GM10847 (cell line): ENCODE data around the gene ELL.

Experiments used
- POLR2A ChIP-seq: IDR thresholded peaks from 2 replicates; pipeline ENCODE4 v1.6.1; 2011; ENCODE audit not compliant: insufficient read length; ENCODE audit errors: extremely low read depth

Gene ELL

DNA sequence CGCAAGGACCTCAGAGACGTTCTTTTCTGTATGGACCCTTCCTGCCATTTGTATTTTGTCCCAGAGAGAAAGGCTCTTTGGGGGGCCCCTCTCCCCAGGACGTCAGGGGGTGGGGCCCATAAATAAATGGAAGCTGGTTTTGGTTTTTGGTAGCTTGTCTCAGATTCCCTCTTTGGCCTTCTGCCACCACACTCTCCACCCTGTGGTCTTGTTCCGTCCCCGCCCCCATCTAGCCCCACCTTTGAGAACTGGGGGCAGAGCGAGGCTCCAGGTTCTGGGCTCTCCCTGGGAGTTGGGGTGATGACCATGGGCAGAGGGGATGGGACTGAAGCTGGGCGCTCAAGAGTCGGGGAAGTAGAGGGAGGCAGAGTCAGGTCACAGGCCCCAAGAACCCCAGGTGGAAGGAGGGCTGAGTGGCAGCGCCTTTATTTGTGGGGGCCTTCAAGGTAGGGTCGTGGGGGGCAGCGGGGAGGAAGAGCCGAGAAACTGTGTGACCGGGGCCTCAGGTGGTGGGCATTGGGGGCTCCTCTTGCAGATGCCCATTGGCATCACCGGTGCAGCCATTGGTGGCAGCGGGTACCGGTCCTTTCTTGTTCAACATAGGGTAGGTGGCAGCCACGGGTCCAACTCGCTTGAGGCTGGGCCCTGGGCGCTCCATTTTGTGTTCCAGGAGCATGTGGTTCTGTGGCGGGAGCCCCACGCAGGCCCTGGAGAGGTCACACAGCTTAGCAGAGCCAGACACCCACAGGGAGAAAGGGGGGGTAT, 87.3 kb downstream of the ELL start:
- TF ChIP-seq POLR2A = no peak

- no peak for TF ChIP-seq POLR2A
Measured at GRCh38 chr19:18433735-18434398, 88.0 kb downstream of the ELL start.

DNA sequence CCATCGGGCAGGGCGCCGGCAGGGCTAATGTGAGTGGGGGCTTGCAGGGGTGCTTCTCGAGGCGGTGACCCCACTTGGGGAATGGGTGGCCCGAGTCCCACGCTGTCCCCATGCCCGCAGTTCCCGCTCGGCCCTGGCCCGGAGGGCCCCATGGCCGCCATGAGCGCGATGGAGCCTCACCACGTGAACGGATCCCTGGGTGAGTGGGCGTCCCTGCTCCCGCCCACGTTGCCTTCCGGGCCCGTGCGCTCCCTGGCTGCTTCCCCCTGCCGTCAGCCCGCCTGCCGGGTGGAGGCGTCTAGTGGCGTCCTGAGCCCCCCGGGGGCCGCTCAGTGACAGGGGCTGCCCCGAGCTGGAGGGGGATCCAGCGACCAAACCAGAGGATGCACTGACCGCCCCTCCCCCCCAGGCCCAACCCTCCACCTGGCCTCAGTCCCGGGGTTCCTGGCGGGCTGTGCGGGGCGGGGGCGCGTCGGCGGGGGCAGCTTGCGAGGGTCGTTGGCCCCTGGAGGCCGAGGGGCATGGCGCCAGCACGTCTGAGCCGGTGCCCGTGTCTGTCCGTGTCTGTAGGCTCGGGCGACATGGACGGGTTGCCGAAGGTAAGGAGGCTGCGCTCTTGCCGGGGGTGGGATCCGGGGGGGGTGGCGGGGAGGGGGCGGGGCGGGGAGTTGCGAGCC, 88.7 kb downstream of the ELL start:
- peak; percentile 58 for TF ChIP-seq POLR2A

GRCh38 chr19:18432275-18433014, 89.4 kb downstream of the ELL start:
- TF ChIP-seq POLR2A = no peak

DNA sequence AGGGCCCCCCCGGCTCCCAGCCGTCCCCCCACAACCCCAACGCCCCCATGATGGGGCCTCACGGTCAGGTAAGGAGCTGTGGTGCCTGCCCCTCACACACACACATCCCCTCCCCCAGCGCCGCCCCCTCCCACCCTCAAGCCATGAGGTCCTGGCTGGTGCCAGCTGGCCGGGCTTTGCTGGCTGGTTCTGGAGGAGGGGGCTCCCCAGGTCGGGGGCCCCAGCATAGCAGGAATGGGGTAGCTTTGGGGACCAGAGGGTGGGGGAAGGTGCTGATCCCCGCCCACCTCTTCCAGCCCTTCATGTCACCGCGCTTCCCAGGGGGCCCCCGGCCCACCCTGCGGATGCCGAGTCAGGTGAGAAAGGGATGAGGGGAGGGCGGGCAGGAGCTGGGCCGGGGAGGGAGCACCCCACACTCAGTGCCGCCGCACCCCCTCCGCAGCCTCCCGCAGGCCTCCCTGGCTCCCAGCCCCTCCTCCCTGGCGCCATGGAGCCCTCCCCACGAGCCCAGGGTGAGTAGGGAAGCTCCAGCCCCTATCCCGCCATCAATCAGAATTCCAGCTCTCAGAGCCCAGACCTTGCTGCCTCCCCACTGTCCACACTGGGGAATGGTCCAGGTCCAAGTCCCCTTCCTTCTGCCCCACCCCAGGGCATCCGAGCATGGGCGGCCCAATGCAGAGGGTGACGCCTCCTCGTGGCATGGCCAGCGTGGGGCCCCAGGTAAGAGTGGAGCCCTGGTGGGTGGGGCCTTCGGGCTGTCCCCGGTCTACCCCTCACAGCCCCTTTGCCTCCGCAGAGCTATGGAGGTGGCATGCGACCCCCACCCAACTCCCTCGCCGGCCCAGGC, 90.3 kb downstream of the ELL start:
- TF ChIP-seq POLR2A = no peak

GRCh38 chr19:18430417-18431144, 91.3 kb downstream of the ELL start:
- TF ChIP-seq POLR2A = no peak

DNA sequence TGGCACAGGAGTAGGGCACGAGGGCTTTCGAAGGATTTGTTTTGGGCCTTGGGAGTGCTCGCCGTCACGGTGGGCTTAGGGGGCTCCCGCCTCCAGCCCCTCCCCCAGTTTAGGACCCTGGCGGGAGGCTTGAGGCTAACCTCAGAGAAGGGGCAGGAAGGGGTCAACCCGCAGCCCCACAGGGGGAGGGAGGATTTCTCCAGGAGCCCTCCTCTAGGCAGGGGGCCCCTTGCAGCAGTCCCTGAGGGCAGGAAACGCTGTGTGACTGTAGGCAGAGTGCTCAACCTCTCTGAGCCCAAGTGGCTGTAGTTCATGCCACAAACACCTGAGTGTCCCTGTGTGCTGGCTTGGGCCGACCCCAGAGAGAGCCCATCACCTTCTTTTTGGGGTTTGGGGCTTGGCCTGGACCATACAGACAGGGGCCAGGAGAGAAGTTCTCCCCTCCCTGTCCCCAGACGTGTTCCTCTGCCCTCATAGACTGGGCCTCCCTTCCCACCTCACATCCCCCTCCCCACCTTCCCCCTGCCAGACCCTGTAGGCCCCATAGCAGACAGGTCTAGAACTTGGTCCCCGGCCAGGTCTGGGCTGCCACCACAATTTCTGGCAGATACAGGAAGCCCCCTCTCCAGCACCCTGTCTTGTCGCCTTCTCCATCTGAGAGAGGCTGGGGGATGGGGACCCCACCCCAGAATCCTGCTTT, 92.0 kb downstream of the ELL start:
- TF ChIP-seq POLR2A = no peak

GRCh38 chr19:18428787-18429674, 92.8 kb downstream of the ELL start:
- TF ChIP-seq POLR2A = no peak

DNA sequence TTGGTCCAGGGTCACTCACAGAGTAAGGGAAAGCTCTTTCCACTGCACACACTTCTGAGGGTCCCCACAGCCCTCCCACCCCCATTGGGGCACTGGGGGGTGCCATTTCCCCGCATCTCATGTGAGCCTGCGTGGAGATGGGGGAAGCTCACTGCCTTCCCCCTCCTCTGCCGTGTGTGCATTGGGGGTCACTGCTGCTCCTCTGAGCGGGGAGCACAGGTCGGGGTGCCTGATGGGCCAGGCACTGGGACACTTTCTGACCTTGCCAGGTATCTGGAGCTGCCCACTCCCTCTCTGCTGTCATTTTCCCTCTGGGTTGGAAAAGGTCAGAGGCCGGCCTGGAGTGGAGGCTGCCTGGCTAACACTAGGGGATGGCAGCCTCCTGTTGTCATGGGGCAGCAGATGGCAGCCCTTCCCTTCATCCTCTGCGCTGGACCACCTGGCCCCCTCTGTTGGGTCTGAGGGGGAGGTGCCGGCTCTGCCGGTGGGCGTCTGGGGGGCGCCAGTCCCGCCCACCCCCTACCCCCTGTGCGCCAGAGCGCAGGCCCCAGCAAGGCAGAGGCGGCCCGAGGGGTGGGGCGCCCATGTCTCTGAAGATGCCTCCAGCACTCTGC, 93.6 kb downstream of the ELL start:
- TF ChIP-seq POLR2A = no peak

DNA sequence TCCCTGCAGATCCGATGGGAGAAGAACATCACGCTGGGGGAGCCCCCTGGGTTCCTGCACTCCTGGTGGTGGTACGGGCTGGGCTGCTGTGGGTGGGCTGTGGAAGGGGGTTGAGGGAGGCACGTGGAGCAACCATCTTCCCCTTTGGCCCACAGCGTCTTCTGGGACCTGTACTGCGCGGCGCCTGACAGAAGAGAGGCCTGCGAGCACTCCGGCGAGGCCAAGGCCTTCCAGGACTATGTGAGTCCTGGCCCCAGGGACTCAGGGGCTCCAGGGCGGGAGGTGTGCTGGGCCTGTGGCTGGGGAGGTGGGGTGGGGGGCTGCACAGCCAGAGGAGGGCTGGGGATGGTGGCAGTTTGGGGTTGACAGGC, 94.1 kb downstream of the ELL start:
- TF ChIP-seq POLR2A = no peak

DNA sequence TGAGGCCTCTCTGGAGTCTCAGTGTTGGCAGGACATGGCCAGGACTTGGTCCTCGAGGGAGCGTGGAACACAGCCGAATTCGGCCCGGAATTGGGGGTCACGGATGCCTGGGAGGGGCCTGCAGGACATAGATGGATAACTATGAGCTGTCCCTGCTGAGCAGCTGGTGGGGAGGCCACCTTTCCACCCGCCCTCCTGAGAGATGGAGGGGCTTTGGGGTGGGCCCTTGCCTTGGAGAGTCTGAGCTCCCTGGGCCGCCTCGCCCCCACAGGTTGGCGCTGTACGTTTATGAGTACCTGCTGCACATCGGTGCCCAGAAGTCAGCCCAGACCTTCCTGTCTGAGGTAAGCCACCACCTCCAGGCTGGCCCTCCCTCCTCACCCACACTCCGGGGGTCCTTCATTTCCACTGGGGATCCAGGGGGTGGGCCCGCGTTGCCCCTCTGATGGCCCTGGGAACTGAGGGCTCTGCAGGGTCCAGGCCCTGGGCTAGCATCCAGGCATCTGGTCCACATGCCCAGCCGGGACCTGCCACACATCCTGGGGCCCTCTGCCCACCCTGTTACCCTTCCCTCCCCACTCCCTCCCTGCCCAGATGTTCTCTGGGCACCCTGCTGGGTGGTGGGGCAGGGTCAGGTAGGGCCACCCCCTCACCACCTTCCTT, 94.7 kb downstream of the ELL start:
- TF ChIP-seq POLR2A = no peak

GRCh38 chr19:18426416-18426767, 95.5 kb downstream of the ELL start:
- TF ChIP-seq POLR2A = no peak
